ENCODE data around the gene MPG.

The MPG gene

GRCh38 chr16:74051-74746, 3.8 kb upstream of the MPG start:
- TF ChIP-seq CTCF (IDR thresholded peaks at IDR 0.05) = no peak
- DNase-seq = no peak
- peaks cover 0 to under 1% (median 0%) of the 10 kb centered on the region in 3 donors for H3K36me3 ChIP-seq
- no peak overlapping the region for H3K4me3 ChIP-seq
- H3K9me3 ChIP-seq = no peaks in the 10 kb centered on the region
- peaks cover 13 to 78% (median 76%) of the 10 kb centered on the region in 4 donors for H3K4me1 ChIP-seq
- H3K27ac ChIP-seq = peak overlapping the region; percentile 93 to 100
- no peaks in the 10 kb centered on the region for H3K27me3 ChIP-seq
- intact Hi-C loops (cut with DNase I; ENCODE audit: low total_unique reads) = no loop called here

GRCh38 chr16:74747-75334, 3.2 kb upstream of the MPG start:
- no peak for DNase-seq
- H3K4me1 ChIP-seq = peaks cover 13 to 78% (median 76%) of the 10 kb centered on the region in 4 donors
- no peak overlapping the region for H3K4me3 ChIP-seq
- no peaks in the 10 kb centered on the region for H3K27me3 ChIP-seq
- H3K36me3 ChIP-seq = peaks cover 4 to 7% (median 6%) of the 10 kb centered on the region in 3 donors
- H3K27ac ChIP-seq = peak overlapping the region; percentile 98 to 100
- H3K9me3 ChIP-seq = no peaks in the 10 kb centered on the region
- intact Hi-C loops (cut with DNase I; ENCODE audit: low total_unique reads) = no loop called here
- no peak for TF ChIP-seq CTCF (IDR thresholded peaks at IDR 0.05)

GRCh38 chr16:75580-76501, 2.2 kb upstream of the MPG start:
- Histone ChIP-seq H3K9me3 (no peaks in the 10 kb centered on the region), H3K27me3 (no peaks in the 10 kb centered on the region), H3K4me1 (peaks cover 13 to 78% (median 70%) of the 10 kb centered on the region in 4 donors), H3K36me3 (peaks cover 11 to 14% (median 14%) of the 10 kb centered on the region in 3 donors), H3K4me3 (peak overlapping the region in 1 of 2 donors; percentile 72), H3K27ac (peak overlapping the region; percentile 98 to 100)
- peak in 1 of 2 experiments; percentile 8 for TF ChIP-seq CTCF (IDR thresholded peaks at IDR 0.05)
- intact Hi-C loops (cut with DNase I; ENCODE audit: low total_unique reads) = no loop called here
- peak; percentile 91 to 93 for DNase-seq

GRCh38 chr16:76535-77272, 1.3 kb upstream of the MPG start:
- DNase-seq = peak; percentile 88 to 95
- H3K27ac ChIP-seq = peak overlapping the region; percentile 98 to 100
- intact Hi-C loops (cut with DNase I; ENCODE audit: low total_unique reads) = no loop called here

More at GRCh38 chr16:76535-77272, 1.3 kb upstream of the MPG start:
- TF ChIP-seq CTCF (IDR thresholded peaks at IDR 0.05) = no peak
- peak overlapping the region; percentile 72 to 81 for H3K4me3 ChIP-seq
- no peaks in the 10 kb centered on the region for H3K9me3 ChIP-seq
- peaks cover 11 to 20% (median 14%) of the 10 kb centered on the region in 3 donors for H3K36me3 ChIP-seq
- H3K4me1 ChIP-seq = peaks cover 13 to 75% (median 67%) of the 10 kb centered on the region in 4 donors
- no peaks in the 10 kb centered on the region for H3K27me3 ChIP-seq

Measured in tibial artery (tissue), 4 donors.